G401.6 (cell line): ENCODE measurements around the gene HLA-DPB1.

ENCODE experiments used
- FAIRE-seq: peaks from 2 replicates; lab custom pipeline; 2012; peaks lifted over from hg19 to GRCh38; lab: Jason Lieb, UNC

HLA-DPB1 gene

GRCh38 chr6:33136310-33136900 lies 60.6 kb downstream of the HLA-DPB1 start:
- FAIRE-seq = no peak
